ENCODE measurements around the gene VPS9D1.

DNA sequence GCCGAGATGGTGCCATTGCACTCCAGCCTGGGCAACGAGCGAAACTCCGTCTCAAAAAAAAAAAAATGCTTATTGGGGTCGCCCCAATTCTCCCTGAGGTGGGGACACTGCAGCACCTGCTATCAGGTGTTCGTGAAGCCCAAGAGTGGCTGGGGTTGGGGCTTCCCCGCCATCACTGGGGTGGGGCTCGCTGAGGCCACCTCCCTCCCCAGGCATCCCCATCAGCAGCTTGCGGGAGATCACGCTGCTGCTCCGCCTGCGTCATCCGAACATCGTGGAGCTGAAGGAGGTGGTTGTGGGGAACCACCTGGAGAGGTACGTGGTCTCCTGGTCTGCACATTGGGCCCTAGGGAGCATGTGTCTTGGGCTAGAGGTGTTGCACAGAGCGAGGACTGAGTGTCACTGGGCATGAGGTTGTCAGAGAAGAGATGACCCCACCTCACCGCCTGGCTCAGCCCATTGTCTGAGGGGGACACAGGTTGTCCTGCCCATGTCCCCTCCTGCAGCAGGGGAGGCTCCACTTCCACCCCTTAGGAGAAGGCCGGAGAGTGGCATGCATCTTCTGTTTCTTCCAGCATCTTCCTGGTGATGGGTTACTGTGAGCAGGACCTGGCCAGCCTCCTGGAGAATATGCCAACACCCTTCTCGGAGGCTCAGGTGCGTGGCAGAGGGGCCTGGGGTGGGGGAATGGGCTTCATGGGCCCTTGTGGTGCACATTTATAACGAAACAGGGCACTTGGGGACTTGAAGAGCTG, 29.3 kb downstream of the VPS9D1 start:
- TF ChIP-seq, protein P1, sequence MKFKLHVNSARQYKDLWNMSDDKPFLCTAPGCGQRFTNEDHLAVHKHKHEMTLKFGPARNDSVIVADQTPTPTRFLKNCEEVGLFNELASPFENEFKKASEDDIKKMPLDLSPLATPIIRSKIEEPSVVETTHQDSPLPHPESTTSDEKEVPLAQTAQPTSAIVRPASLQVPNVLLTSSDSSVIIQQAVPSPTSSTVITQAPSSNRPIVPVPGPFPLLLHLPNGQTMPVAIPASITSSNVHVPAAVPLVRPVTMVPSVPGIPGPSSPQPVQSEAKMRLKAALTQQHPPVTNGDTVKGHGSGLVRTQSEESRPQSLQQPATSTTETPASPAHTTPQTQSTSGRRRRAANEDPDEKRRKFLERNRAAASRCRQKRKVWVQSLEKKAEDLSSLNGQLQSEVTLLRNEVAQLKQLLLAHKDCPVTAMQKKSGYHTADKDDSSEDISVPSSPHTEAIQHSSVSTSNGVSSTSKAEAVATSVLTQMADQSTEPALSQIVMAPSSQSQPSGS (CRISPR knock-in tag; IDR thresholded peaks at IDR 0.05; ENCODE audit: borderline replicate concordance, low read depth), result no peak
- TF ChIP-seq, protein P2, sequence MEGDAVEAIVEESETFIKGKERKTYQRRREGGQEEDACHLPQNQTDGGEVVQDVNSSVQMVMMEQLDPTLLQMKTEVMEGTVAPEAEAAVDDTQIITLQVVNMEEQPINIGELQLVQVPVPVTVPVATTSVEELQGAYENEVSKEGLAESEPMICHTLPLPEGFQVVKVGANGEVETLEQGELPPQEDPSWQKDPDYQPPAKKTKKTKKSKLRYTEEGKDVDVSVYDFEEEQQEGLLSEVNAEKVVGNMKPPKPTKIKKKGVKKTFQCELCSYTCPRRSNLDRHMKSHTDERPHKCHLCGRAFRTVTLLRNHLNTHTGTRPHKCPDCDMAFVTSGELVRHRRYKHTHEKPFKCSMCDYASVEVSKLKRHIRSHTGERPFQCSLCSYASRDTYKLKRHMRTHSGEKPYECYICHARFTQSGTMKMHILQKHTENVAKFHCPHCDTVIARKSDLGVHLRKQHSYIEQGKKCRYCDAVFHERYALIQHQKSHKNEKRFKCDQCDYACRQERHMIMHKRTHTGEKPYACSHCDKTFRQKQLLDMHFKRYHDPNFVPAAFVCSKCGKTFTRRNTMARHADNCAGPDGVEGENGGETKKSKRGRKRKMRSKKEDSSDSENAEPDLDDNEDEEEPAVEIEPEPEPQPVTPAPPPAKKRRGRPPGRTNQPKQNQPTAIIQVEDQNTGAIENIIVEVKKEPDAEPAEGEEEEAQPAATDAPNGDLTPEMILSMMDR (IDR thresholded peaks at IDR 0.05), result no peak
- TF ChIP-seq ZNF416 (CRISPR knock-in tag; IDR thresholded peaks at IDR 0.05), result no peak
- TF ChIP-seq USF2 (CRISPR knock-in tag; IDR thresholded peaks at IDR 0.05), result no peak
- TF ChIP-seq, protein P3, sequence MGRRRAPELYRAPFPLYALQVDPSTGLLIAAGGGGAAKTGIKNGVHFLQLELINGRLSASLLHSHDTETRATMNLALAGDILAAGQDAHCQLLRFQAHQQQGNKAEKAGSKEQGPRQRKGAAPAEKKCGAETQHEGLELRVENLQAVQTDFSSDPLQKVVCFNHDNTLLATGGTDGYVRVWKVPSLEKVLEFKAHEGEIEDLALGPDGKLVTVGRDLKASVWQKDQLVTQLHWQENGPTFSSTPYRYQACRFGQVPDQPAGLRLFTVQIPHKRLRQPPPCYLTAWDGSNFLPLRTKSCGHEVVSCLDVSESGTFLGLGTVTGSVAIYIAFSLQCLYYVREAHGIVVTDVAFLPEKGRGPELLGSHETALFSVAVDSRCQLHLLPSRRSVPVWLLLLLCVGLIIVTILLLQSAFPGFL (CRISPR knock-in tag; IDR thresholded peaks at IDR 0.05; ENCODE audit: borderline replicate concordance), result no peak
- no peak for TF ChIP-seq ZNF263 (CRISPR knock-in tag; IDR thresholded peaks at IDR 0.05; ENCODE audit: low read depth)
- no peak for TF ChIP-seq CREB1 (CRISPR knock-in tag; IDR thresholded peaks at IDR 0.05)
- TF ChIP-seq ELF4 (CRISPR knock-in tag; IDR thresholded peaks at IDR 0.05; ENCODE audit: low read depth), result no peak
- TF ChIP-seq, protein P4, sequence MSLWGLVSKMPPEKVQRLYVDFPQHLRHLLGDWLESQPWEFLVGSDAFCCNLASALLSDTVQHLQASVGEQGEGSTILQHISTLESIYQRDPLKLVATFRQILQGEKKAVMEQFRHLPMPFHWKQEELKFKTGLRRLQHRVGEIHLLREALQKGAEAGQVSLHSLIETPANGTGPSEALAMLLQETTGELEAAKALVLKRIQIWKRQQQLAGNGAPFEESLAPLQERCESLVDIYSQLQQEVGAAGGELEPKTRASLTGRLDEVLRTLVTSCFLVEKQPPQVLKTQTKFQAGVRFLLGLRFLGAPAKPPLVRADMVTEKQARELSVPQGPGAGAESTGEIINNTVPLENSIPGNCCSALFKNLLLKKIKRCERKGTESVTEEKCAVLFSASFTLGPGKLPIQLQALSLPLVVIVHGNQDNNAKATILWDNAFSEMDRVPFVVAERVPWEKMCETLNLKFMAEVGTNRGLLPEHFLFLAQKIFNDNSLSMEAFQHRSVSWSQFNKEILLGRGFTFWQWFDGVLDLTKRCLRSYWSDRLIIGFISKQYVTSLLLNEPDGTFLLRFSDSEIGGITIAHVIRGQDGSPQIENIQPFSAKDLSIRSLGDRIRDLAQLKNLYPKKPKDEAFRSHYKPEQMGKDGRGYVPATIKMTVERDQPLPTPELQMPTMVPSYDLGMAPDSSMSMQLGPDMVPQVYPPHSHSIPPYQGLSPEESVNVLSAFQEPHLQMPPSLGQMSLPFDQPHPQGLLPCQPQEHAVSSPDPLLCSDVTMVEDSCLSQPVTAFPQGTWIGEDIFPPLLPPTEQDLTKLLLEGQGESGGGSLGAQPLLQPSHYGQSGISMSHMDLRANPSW (CRISPR knock-in tag; conservative IDR thresholded peaks at IDR 0.05; ENCODE audit: low read depth), result no peak

Data from WTC11 (cell line).